HG03060 (cell line): ENCODE results near the gene DEAF1.
"Not testable (repeated sequence)": the region's sequence is repeated elsewhere in the genome, so short reads cannot be mapped to it uniquely, and the experiment has no call there.

Experiments used
- ATAC-seq: cut with Tn5 transposase; IDR thresholded peaks from one replicate; pipeline ENCODE4 v1.9.1; 2021; ENCODE audit warnings: low read depth, moderate number of reproducible peaks; ENCODE audit not compliant: unreplicated experiment

Gene DEAF1

GRCh38 chr11:653837-654236 is 41.2 kb downstream of the DEAF1 start:
- no peak for ATAC-seq

GRCh38 chr11:653136-653535 is 41.9 kb downstream of the DEAF1 start:
- ATAC-seq, result not testable (repeated sequence)

GRCh38 chr11:650482-650881 is 44.5 kb downstream of the DEAF1 start:
- ATAC-seq, result no peak

- not testable (repeated sequence) for ATAC-seq
Observed at GRCh38 chr11:647672-648158, 47.3 kb downstream of the DEAF1 start.

- ATAC-seq, result no peak
Observed at GRCh38 chr11:646214-646613, 48.8 kb downstream of the DEAF1 start.

- ATAC-seq, result no peak
Observed at GRCh38 chr11:645536-645935, 49.5 kb downstream of the DEAF1 start.

GRCh38 chr11:643849-644738 is 50.9 kb downstream of the DEAF1 start:
- no peak for ATAC-seq

GRCh38 chr11:643366-643765 is 51.7 kb downstream of the DEAF1 start:
- no peak for ATAC-seq

GRCh38 chr11:641806-642370 is 53.1 kb downstream of the DEAF1 start:
- no peak for ATAC-seq

- no peak for ATAC-seq
Observed at GRCh38 chr11:640021-640706, 54.9 kb downstream of the DEAF1 start.

GRCh38 chr11:639332-639955 is 55.6 kb downstream of the DEAF1 start:
- no peak for ATAC-seq

GRCh38 chr11:638631-639331 is 56.2 kb downstream of the DEAF1 start:
- ATAC-seq, result no peak

- no peak for ATAC-seq
Observed at GRCh38 chr11:637593-638521, 57.2 kb downstream of the DEAF1 start.

GRCh38 chr11:637333-637592 is 57.8 kb downstream of the DEAF1 start:
- no peak for ATAC-seq

- ATAC-seq, result no peak
Observed at GRCh38 chr11:636511-637332, 58.3 kb downstream of the DEAF1 start, which contains the start of gene DRD4. Gene DRD4 (plus strand): TSS chr11:637269. CDS start chr11:637305, 36 bp downstream.

- ATAC-seq, result no peak
Observed at GRCh38 chr11:635945-636510, 59.0 kb downstream of the DEAF1 start.

GRCh38 chr11:630871-631270 is 64.2 kb downstream of the DEAF1 start:
- no peak for ATAC-seq

- ATAC-seq, result no peak
Observed at GRCh38 chr11:629237-629583, 65.8 kb downstream of the DEAF1 start.
